Neural crest cell (in vitro differentiated cells): Measurements from ENCODE around the gene DENND6A. TPM values are rescaled to one million over a fixed set of nuclear protein-coding genes. Genes with fewer than 3 reads are reported as not detected.

Experiments
- DNase-seq: peaks from one replicate; pipeline ENCODE4 v3.0.0; 2021; ENCODE audit warnings: low read depth, mixed read lengths, low spot score
- H3K27ac Mint-ChIP-seq: one replicate; pipeline ENCODE4 v1.8.0; 2021; ENCODE audit warnings: mild to moderate bottlenecking, mixed read lengths; ENCODE audit not compliant: unreplicated experiment
- H3K27me3 Mint-ChIP-seq: 2 replicates; pipeline ENCODE4 v1.8.0; 2021; ENCODE audit warnings: low read depth, mild to moderate bottlenecking, mixed read lengths
- H3K36me3 Mint-ChIP-seq: 2 replicates; pipeline ENCODE4 v1.8.0; 2021; ENCODE audit warnings: low read depth, mild to moderate bottlenecking, mixed read lengths
- H3K4me1 Mint-ChIP-seq: 2 replicates; pipeline ENCODE4 v1.8.0; 2021; ENCODE audit warnings: mixed read lengths
- H3K4me3 Mint-ChIP-seq: one replicate; pipeline ENCODE4 v1.8.0; 2021; ENCODE audit warnings: mild to moderate bottlenecking, mixed read lengths
- H3K9me3 Mint-ChIP-seq: 2 replicates; pipeline ENCODE4 v1.8.0; 2021; ENCODE audit warnings: mixed read lengths
- CTCF ChIP-seq: fragments of 200-600 bp; sonication (generic); conservative IDR thresholded peaks from 2 replicates; pipeline ENCODE4 v1.5.0; 2021; ENCODE audit warnings: antibody characterized with exemption, mild to moderate bottlenecking
- total RNA-seq: library from RNA; stranded (reverse); gene quantifications from 2 replicates; pipeline ENCODE4 v1.2.1, GENCODE V29; 2021

Gene DENND6A
- total RNA-seq, 1 donor from 2014 or later = 42.0 TPM

GRCh38 chr3:57682284-57682683, 10.6 kb downstream of the DENND6A start:
- Mint-ChIP-seq H3K27ac (no peak overlapping the region), H3K36me3 (peaks cover 2% of the 10 kb centered on the region), H3K4me1 (no peaks in the 10 kb centered on the region)

GRCh38 chr3:57681691-57682090, 11.2 kb downstream of the DENND6A start:
- H3K4me3 Mint-ChIP-seq = no peak overlapping the region
- no peak for TF ChIP-seq CTCF
- H3K27ac Mint-ChIP-seq = no peak overlapping the region
- no peaks in the 10 kb centered on the region for H3K27me3 Mint-ChIP-seq
- H3K36me3 Mint-ChIP-seq = peaks cover 2% of the 10 kb centered on the region
- no peak for DNase-seq
- H3K9me3 Mint-ChIP-seq = no peaks in the 10 kb centered on the region
- no peaks in the 10 kb centered on the region for H3K4me1 Mint-ChIP-seq

More at GRCh38 chr3:57682284-57682683, 10.6 kb downstream of the DENND6A start:
- Mint-ChIP-seq H3K27me3 (no peaks in the 10 kb centered on the region), H3K4me3 (no peak overlapping the region), H3K9me3 (no peaks in the 10 kb centered on the region)
- DNase-seq = no peak
- peak; percentile 56 for TF ChIP-seq CTCF

- no peak for TF ChIP-seq CTCF
- DNase-seq = no peak
- H3K27me3 Mint-ChIP-seq = no peaks in the 10 kb centered on the region
- H3K27ac Mint-ChIP-seq = no peak overlapping the region
- no peaks in the 10 kb centered on the region for H3K9me3 Mint-ChIP-seq
- H3K4me1 Mint-ChIP-seq = no peaks in the 10 kb centered on the region
- no peak overlapping the region for H3K4me3 Mint-ChIP-seq
- H3K36me3 Mint-ChIP-seq = peaks cover 2% of the 10 kb centered on the region
Measured at GRCh38 chr3:57680046-57680445, 12.8 kb downstream of the DENND6A start.

GRCh38 chr3:57675530-57675929, 17.3 kb downstream of the DENND6A start:
- Mint-ChIP-seq H3K4me3 (no peak overlapping the region), H3K4me1 (no peaks in the 10 kb centered on the region), H3K9me3 (no peaks in the 10 kb centered on the region), H3K27me3 (no peaks in the 10 kb centered on the region), H3K27ac (no peak overlapping the region), H3K36me3 (peaks cover under 1% of the 10 kb centered on the region)
- no peak for DNase-seq
- no peak for TF ChIP-seq CTCF

- no peak for TF ChIP-seq CTCF
- Mint-ChIP-seq H3K36me3 (peaks cover 7% of the 10 kb centered on the region), H3K27me3 (no peaks in the 10 kb centered on the region), H3K27ac (no peak overlapping the region), H3K9me3 (no peaks in the 10 kb centered on the region), H3K4me1 (no peaks in the 10 kb centered on the region), H3K4me3 (no peak overlapping the region)
- DNase-seq = no peak
Measured at GRCh38 chr3:57673156-57673555, 19.7 kb downstream of the DENND6A start.

- Mint-ChIP-seq H3K27me3 (no peaks in the 10 kb centered on the region), H3K4me1 (no peaks in the 10 kb centered on the region), H3K27ac (no peak overlapping the region), H3K4me3 (no peak overlapping the region), H3K9me3 (no peaks in the 10 kb centered on the region), H3K36me3 (peaks cover 8% of the 10 kb centered on the region)
- no peak for DNase-seq
- no peak for TF ChIP-seq CTCF
Measured at GRCh38 chr3:57670543-57670942, 22.3 kb downstream of the DENND6A start.
